Measurements from ENCODE around the gene BID. TPM values are rescaled to one million over a fixed set of nuclear protein-coding genes. Genes with fewer than 3 reads are reported as not detected.

The BID gene
- total RNA-seq, 1 donor from 2014 or later, result 17.9 TPM

GRCh38 chr22:17777717-17778044, 3.4 kb upstream of the BID start:
- DNase-seq (ENCODE audit: low spot score), result no peak
- Mint-ChIP-seq H3K9me3 (no peaks in the 10 kb centered on the region), H3K4me1 (ENCODE audit: low read depth) (peaks cover 76% of the 10 kb centered on the region), H3K4me3 (peak overlapping the region; percentile 90), H3K27ac (peak overlapping the region; percentile 97), H3K36me3 (ENCODE audit: low read depth) (peaks cover 2% of the 10 kb centered on the region), H3K27me3 (ENCODE audit: insufficient read depth) (peaks cover 7% of the 10 kb centered on the region)
- intact Hi-C loops (cut with micrococcal nuclease), result loop anchor here (1.0 to 10.0 kb wide), 5 partner anchors 10 to 560 kb away; partner anchors contain the start of genes ADA2, BCL2L13 and PEX26

DNA sequence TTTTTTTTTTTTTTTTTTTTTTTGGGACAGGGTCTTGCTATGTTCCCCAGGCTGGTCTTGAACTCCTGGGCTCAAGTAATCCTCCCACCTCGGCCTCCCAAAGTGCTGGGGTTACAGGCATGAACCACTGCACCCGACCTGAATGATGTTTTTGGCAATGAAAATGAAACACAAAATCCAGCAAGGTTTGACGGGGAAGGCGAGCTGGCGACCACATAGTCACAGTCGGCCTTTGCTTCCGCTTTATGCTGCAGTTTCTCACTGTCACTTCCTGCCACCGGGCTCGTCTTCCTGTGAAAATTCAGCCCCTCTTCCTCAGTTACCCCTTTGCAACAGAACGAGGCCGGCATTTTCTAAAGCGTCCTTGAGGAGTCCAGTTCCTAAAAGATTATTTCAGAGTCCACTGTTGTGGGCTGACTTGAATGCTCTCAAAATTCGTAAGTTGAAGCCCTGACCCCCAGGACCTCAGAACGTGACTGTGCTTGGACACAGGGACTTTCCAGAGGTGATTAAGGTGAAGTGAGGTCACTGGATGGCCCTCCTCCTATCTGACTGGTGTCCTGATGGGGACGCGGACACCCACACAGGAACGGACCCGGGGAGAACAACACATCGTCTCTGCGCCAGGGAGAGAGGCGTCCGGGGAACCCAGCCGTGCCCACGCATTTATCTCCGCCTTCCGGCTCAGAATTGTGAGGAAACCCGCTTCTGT, 2.9 kb upstream of the BID start:
- DNase-seq (ENCODE audit: low spot score), result peak; percentile 71
- Mint-ChIP-seq H3K4me3 (peak overlapping the region; percentile 90), H3K9me3 (no peaks in the 10 kb centered on the region), H3K36me3 (ENCODE audit: low read depth) (peaks cover 2% of the 10 kb centered on the region), H3K27ac (peak overlapping the region; percentile 97), H3K4me1 (ENCODE audit: low read depth) (peaks cover 74% of the 10 kb centered on the region), H3K27me3 (ENCODE audit: insufficient read depth) (peaks cover 9% of the 10 kb centered on the region)
- intact Hi-C loops (cut with micrococcal nuclease), result loop anchor here (1.0 to 10.0 kb wide), 5 partner anchors 10 to 560 kb away; partner anchors contain the start of genes ADA2, BCL2L13 and PEX26

DNA sequence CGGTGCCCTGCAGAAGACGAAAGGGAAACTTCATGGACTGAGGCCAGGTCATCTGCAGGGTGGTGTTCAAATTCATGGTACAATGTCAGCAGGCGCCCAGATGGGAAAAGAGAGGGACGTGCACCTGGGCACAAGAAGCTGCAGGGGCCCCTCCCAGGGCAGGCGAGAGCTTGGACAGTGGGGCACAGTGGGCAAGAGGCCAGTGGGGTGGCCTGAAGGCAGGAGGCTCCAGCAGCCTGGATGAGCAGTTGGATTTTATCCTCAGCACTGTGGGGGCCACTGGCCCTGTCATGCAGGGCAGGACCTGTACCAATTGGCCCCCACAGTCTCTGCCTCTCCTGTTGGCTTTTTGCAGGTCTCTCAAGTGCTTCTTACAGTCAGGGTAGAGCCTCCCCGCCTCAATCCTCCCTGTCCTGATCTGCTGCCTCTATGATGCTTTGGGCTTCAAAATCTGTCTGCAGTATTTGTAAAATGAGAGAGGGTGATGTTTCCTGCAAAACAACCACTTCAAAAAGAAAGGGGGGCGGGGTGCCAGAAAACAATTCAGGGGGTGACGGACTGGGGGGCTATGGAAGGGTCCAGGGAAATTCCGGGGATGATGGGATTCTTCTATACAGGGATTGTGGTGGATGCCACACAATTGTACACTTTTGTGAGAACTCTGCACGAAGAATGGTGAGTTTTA, 1.7 kb upstream of the BID start:
- Mint-ChIP-seq H3K27ac (peak overlapping the region; percentile 67), H3K9me3 (no peaks in the 10 kb centered on the region), H3K27me3 (ENCODE audit: insufficient read depth) (peaks cover 12% of the 10 kb centered on the region), H3K36me3 (ENCODE audit: low read depth) (peaks cover 3% of the 10 kb centered on the region), H3K4me3 (peak overlapping the region; percentile 73), H3K4me1 (ENCODE audit: low read depth) (peaks cover 74% of the 10 kb centered on the region)
- intact Hi-C loops (cut with micrococcal nuclease), result loop anchor here (2.0 to 10.0 kb wide), 4 partner anchors 137 to 559 kb away; partner anchors contain the start of genes ADA2, BCL2L13 and PEX26
- DNase-seq (ENCODE audit: low spot score), result no peak

DNA sequence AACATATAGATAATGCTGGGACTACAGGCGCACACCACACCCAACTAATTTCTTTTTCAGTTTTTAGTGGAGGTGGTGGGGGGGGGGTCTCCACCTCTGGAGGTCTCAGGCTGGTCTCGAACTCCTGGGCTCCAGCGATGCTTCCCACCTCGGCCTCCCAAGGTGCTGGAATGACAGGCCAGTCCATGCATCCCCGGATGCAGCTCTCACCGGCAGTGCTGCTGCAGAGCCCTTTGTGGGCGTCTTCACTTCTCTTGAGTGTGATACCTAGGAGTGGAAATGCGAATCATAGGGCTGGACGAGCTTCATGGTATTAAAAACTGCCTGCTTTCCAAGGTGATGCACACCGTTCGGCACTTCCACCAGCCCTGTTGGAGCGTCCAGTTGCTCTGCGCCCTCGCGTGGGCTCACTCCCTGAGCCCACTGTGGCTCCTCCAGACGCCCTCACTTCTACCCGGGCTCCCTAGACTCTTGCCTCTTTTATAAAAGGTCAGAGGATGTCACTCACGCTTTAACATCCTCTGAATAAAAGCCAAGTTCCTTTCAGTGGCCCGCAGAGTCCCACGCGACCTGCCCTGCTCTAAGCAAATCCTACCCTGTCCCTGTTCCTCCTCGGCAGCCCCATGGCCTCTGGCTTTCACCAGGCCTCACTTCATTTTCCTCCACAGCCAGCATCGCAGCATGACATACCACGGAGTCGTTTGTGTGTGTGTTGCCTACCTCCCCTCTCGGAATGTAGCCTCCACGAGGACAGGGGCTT, 837 bp upstream of the BID start:
- intact Hi-C loops (cut with micrococcal nuclease), result loop anchor here (5.0 to 10.0 kb wide), 4 partner anchors 408 to 688 kb away; partner anchors contain the start of genes ADA2 and CECR2
- DNase-seq (ENCODE audit: low spot score), result no peak
- H3K27me3 Mint-ChIP-seq (ENCODE audit: insufficient read depth), result peaks cover 14% of the 10 kb centered on the region
- H3K4me3 Mint-ChIP-seq, result peak overlapping the region; percentile 73
- H3K36me3 Mint-ChIP-seq (ENCODE audit: low read depth), result peaks cover 3% of the 10 kb centered on the region
- peak overlapping the region; percentile 29 for H3K27ac Mint-ChIP-seq
- H3K9me3 Mint-ChIP-seq, result no peaks in the 10 kb centered on the region
- peaks cover 74% of the 10 kb centered on the region for H3K4me1 Mint-ChIP-seq (ENCODE audit: low read depth)

DNA sequence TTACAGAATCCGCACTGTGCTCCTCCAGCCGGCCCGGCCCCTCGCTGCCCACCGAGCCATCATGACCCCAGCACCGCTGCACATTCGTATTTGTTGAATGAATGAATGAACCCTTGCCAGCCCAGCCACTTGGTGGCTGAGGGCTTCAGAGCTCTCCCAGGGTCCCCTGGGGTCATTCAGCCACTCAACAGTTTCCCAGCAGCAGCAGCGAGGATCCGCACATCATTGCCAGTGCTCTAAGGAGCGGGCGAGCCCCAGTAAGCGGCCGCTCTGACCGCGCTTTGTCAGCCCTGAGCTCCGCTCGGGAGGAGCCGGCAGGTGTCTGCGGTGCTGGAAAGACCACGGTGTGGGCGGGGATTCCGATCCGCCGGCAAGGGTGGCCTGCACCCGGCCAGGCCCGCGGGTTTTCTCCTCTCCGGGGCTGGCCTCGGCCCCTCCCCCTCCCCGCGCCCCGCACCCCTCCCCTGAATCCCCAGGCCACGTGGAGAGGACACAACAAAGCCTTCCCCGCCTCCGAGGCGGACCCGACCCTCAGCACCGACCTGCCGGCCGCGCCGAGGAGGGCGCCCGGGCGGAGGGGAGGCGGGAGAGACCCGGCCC, 563 bp downstream of the BID start:
- peaks cover 2% of the 10 kb centered on the region for H3K36me3 Mint-ChIP-seq (ENCODE audit: low read depth)
- DNase-seq (ENCODE audit: low spot score), result peak; percentile 67
- H3K4me3 Mint-ChIP-seq, result peak overlapping the region; percentile 79
- H3K27ac Mint-ChIP-seq, result peak overlapping the region; percentile 65
- intact Hi-C loops (cut with micrococcal nuclease), result loop anchor here (5.0 to 10.0 kb wide), 3 partner anchors 406 to 686 kb away; partner anchors contain the start of gene CECR2
- peaks cover 14% of the 10 kb centered on the region for H3K27me3 Mint-ChIP-seq (ENCODE audit: insufficient read depth)
- H3K9me3 Mint-ChIP-seq, result no peaks in the 10 kb centered on the region
- H3K4me1 Mint-ChIP-seq (ENCODE audit: low read depth), result peaks cover 63% of the 10 kb centered on the region

DNA sequence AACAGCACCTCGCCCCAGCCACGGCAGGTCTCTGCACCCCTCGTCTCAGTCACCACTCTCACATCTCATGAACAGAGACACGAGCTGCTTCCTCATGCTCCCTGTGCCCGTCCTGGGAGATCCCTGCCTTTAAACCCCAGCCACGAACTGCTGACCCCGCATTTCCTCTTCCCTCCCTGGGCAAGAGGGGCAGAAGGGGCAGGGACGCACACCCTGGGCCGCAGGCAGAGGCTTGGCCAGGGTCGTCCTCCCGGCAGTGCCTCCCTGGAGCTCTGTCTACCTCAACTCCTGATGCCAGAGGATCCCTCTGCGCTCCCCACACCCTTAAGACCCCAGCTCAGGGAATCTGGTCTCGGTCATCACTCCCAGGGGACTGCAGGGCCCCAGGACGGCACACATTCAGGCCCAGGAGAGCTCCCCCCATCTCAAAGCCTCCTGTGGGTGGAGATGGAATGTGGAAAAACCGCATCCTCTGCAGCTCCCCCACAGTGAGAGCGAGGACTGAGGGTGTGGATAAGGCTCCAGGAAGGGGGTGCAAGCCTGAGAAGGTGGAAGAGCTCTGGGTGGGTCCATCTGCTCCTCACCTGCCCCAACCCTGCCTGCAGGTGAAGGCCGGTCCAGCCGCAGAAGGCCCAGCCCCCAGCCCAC, 1.2 kb downstream of the BID start:
- H3K9me3 Mint-ChIP-seq, result no peaks in the 10 kb centered on the region
- H3K4me3 Mint-ChIP-seq, result peak overlapping the region; percentile 79
- peaks cover 58% of the 10 kb centered on the region for H3K4me1 Mint-ChIP-seq (ENCODE audit: low read depth)
- peaks cover 14% of the 10 kb centered on the region for H3K27me3 Mint-ChIP-seq (ENCODE audit: insufficient read depth)
- intact Hi-C loops (cut with micrococcal nuclease), result loop anchor here (5.0 to 10.0 kb wide), 3 partner anchors 406 to 686 kb away; partner anchors contain the start of gene CECR2
- DNase-seq (ENCODE audit: low spot score), result no peak
- peak overlapping the region; percentile 65 for H3K27ac Mint-ChIP-seq
- H3K36me3 Mint-ChIP-seq (ENCODE audit: low read depth), result peaks cover 2% of the 10 kb centered on the region

DNA sequence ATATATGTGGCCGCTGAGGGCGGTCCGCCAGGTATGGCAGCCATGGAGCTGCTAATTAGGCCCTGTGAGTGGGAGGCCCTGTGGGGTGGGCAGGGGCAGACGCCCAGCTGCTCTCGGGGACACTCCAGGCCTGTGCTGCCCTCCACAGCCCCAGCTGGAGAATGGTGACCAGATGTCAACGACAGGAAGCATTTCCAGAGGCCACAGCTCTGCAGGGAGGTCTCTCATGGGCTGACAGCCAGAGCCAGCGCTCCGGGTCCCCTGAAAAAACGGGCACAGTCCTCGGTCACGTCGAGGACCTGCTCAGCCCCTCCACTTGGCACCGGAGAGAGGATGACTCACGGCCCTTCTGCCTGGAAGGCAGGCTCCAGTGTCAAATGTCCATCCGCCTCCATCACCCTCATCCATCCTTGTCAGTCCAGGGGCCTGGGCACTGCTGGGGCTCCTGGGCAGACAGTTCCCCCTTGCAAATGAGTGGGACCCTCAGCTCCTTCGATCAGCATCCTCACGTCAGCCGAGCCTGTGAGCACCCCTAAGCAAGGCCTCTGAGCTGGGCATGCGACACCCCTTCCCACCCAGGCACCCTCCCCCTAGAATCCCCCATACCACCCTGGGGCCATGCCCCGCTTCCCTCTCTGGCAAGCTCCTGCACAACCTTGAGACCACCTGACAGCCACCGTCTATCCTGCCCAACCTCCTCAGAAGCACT, 1.9 kb downstream of the BID start:
- H3K9me3 Mint-ChIP-seq, result no peaks in the 10 kb centered on the region
- H3K36me3 Mint-ChIP-seq (ENCODE audit: low read depth), result peaks cover 6% of the 10 kb centered on the region
- peaks cover 18% of the 10 kb centered on the region for H3K27me3 Mint-ChIP-seq (ENCODE audit: insufficient read depth)
- peak overlapping the region; percentile 79 for H3K4me3 Mint-ChIP-seq
- intact Hi-C loops (cut with micrococcal nuclease), result loop anchor here (5.0 to 10.0 kb wide), 3 partner anchors 405 to 685 kb away; partner anchors contain the start of gene CECR2
- H3K4me1 Mint-ChIP-seq (ENCODE audit: low read depth), result peaks cover 58% of the 10 kb centered on the region
- H3K27ac Mint-ChIP-seq, result no peak overlapping the region
- DNase-seq (ENCODE audit: low spot score), result no peak

DNA sequence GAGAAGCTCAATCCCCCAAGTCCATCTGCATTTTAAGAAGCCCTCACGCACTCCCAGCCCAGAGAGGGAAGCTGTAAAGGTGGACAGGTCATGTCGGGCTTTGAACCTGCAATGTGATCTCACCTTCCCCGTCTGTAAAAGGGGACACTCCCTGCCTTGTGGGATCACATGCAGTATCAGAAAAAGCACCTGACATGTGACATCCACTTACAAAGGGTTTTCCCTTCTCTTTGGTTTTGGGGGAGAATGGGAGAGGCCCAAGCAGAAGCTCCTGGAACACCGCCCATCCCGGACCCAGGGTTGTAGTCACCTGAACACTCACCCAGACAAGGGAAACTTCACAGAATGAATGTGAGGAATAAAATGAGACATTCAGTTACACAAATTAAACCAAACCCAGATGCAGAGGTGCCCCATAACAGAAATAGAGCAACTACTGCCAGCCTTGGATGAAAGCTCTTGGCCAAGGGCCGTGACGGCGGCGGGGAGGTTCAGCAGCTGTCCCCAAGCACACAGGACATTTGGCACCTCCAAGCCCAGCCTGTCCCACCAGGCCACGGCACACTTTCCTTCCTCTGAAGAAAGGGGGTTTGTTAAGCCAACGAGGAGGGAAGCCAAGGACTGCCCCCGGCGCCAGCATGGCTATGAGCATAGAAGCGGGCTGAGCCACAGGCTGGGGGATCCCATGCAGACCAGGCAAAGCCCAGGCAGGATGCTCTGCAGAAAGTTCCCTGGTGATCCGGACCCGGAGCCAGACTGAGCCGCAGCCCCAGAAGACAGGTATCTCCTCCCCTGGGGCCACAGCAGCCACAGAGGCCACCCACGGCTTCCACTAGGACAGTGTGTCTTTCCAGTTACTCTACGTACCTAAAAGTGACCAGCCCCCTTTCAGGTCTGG, 3.8 kb downstream of the BID start:
- intact Hi-C loops (cut with micrococcal nuclease), result loop anchor here (5.0 to 10.0 kb wide), 3 partner anchors 403 to 683 kb away; partner anchors contain the start of gene CECR2
- Mint-ChIP-seq H3K4me1 (ENCODE audit: low read depth) (peaks cover 45% of the 10 kb centered on the region), H3K9me3 (no peaks in the 10 kb centered on the region), H3K27ac (no peak overlapping the region), H3K27me3 (ENCODE audit: insufficient read depth) (peaks cover 25% of the 10 kb centered on the region), H3K4me3 (no peak overlapping the region), H3K36me3 (ENCODE audit: low read depth) (peaks cover 8% of the 10 kb centered on the region)
- DNase-seq (ENCODE audit: low spot score), result no peak

GRCh38 chr22:17769716-17770082, 4.6 kb downstream of the BID start:
- Mint-ChIP-seq H3K27ac (no peak overlapping the region), H3K9me3 (no peaks in the 10 kb centered on the region), H3K27me3 (ENCODE audit: insufficient read depth) (peaks cover 32% of the 10 kb centered on the region), H3K4me3 (no peak overlapping the region), H3K4me1 (ENCODE audit: low read depth) (peaks cover 45% of the 10 kb centered on the region), H3K36me3 (ENCODE audit: low read depth) (peaks cover 8% of the 10 kb centered on the region)
- intact Hi-C loops (cut with micrococcal nuclease), result loop anchor here (5.0 to 10.0 kb wide), 3 partner anchors 402 to 682 kb away; partner anchors contain the start of gene CECR2
- DNase-seq (ENCODE audit: low spot score), result no peak

- intact Hi-C loops (cut with micrococcal nuclease), result no loop called here
- H3K4me1 Mint-ChIP-seq (ENCODE audit: low read depth), result peaks cover 51% of the 10 kb centered on the region
Measured at GRCh38 chr22:17769013-17769715, 5.1 kb downstream of the BID start.

More at GRCh38 chr22:17769013-17769715, 5.1 kb downstream of the BID start:
- no peaks in the 10 kb centered on the region for H3K9me3 Mint-ChIP-seq
- H3K27ac Mint-ChIP-seq, result no peak overlapping the region
- no peak for DNase-seq (ENCODE audit: low spot score)
- H3K4me3 Mint-ChIP-seq, result no peak overlapping the region
- H3K27me3 Mint-ChIP-seq (ENCODE audit: insufficient read depth), result peaks cover 38% of the 10 kb centered on the region
- H3K36me3 Mint-ChIP-seq (ENCODE audit: low read depth), result peaks cover 8% of the 10 kb centered on the region

Data from activated T-helper 1 cell treated with anti-CD3 and anti-CD28 coated beads, Interleukin-12 subunit alpha, Interleukin-12 subunit beta, Interleukin-2, Interleukin-4 antibody, amounts not matched to agents 30 ng/mL and 10 ng/mL and 1 ng/mL, durations not matched to agents 14 hours and 24 hours and 36 hours (primary cell).